Stimulated activated CD8-positive, alpha-beta memory T cell treated with anti-CD3 and anti-CD28 coated beads, Interleukin-2, amount 100 ng/mL, for 1 hour (primary cell): ENCODE results near the gene ARHGAP12.
"Not testable (repeated sequence)": the region's sequence is repeated elsewhere in the genome, so short reads cannot be mapped to it uniquely, and the experiment has no call there.

Experiments
- DNase-seq, 2 donors: peaks; one replicate each; pipeline ENCODE4 v3.0.0-alpha.2; 2020; ENCODE audit warnings: low read depth in 2 of 2

The ARHGAP12 gene

GRCh38 chr10:31769564-31769963 is 159.1 kb downstream of the ARHGAP12 start:
- DNase-seq, result no peak

- not testable (repeated sequence) for DNase-seq
These were observed 159.7 kb downstream of the ARHGAP12 start for GRCh38 chr10:31768935-31769334.

GRCh38 chr10:31768467-31768866 is 160.2 kb downstream of the ARHGAP12 start:
- DNase-seq, result no peak

- no peak for DNase-seq
These were observed 163.1 kb downstream of the ARHGAP12 start for GRCh38 chr10:31765541-31765940.

GRCh38 chr10:31762316-31762715 is 166.3 kb downstream of the ARHGAP12 start:
- no peak for DNase-seq

GRCh38 chr10:31761156-31761555 is 167.5 kb downstream of the ARHGAP12 start:
- no peak for DNase-seq

GRCh38 chr10:31760674-31761081 is 168.0 kb downstream of the ARHGAP12 start:
- no peak for DNase-seq

- peak; percentile 88 to 91 for DNase-seq
These were observed 168.6 kb downstream of the ARHGAP12 start for GRCh38 chr10:31759799-31760626.

GRCh38 chr10:31759124-31759798 is 169.4 kb downstream of the ARHGAP12 start:
- peak in 1 of 2 donors; percentile 26 for DNase-seq

GRCh38 chr10:31758495-31758894 is 170.1 kb downstream of the ARHGAP12 start:
- DNase-seq, result no peak

- DNase-seq, result no peak
These were observed 170.8 kb downstream of the ARHGAP12 start for GRCh38 chr10:31757831-31758230.

- no peak for DNase-seq
These were observed 171.2 kb downstream of the ARHGAP12 start for GRCh38 chr10:31757386-31757791.

GRCh38 chr10:31756729-31757110 is 171.9 kb downstream of the ARHGAP12 start:
- no peak for DNase-seq

- DNase-seq, result no peak
These were observed 172.4 kb downstream of the ARHGAP12 start for GRCh38 chr10:31756101-31756728.
